GM23248 (cell line): Measurements from ENCODE around the gene CACNA2D1. TPM values are rescaled to one million over a fixed set of nuclear protein-coding genes. Genes with fewer than 3 reads are reported as not detected.

Experiments
- DNase-seq: peaks from one replicate; pipeline ENCODE4 v3.0.0-alpha.2; 2015
- H2AFZ ChIP-seq: fragments of 200-600 bp; sonication (generic); 2 replicates; pipeline ENCODE4 v1.6.1; 2016; ENCODE audit warnings: antibody characterized with exemption
- H3F3A ChIP-seq: fragments of 200-600 bp; sonication (generic); 2 replicates; pipeline ENCODE4 v1.6.1; 2016; ENCODE audit warnings: mild to moderate bottlenecking, antibody characterized with exemption, mixed run types; ENCODE audit not compliant: insufficient read depth
- H3K27ac ChIP-seq: fragments of 200-600 bp; sonication (generic); 2 replicates; pipeline ENCODE4 v1.5.1; 2016; ENCODE audit warnings: mild to moderate bottlenecking
- H3K27me3 ChIP-seq: fragments of 200-600 bp; sonication (generic); replicated peaks from 2 replicates; pipeline ENCODE4 v1.6.1; 2016; ENCODE audit warnings: mild to moderate bottlenecking; ENCODE audit not compliant: insufficient read depth
- H3K36me3 ChIP-seq: fragments of 200-600 bp; sonication (generic); 2 replicates; pipeline ENCODE4 v1.6.1; 2016; ENCODE audit warnings: low read depth, mild to moderate bottlenecking
- H3K4me1 ChIP-seq: fragments of 200-600 bp; sonication (generic); 2 replicates; pipeline ENCODE4 v1.6.1; 2016; ENCODE audit warnings: mild to moderate bottlenecking; ENCODE audit not compliant: insufficient read depth
- H3K4me2 ChIP-seq: fragments of 200-600 bp; sonication (generic); one replicate; pipeline ENCODE4 v1.6.1; 2016; ENCODE audit warnings: mild to moderate bottlenecking; ENCODE audit not compliant: unreplicated experiment
- H3K4me3 ChIP-seq: fragments of 200-600 bp; sonication (generic); 2 replicates; pipeline ENCODE4 v1.5.1; 2016; ENCODE audit warnings: mild to moderate bottlenecking
- H3K79me2 ChIP-seq: fragments of 200-600 bp; sonication (generic); 2 replicates; pipeline ENCODE4 v1.6.1; 2016; ENCODE audit warnings: mild to moderate bottlenecking; ENCODE audit not compliant: insufficient read depth
- H3K9ac ChIP-seq: fragments of 200-600 bp; sonication (generic); 2 replicates; pipeline ENCODE4 v1.6.1; 2016; ENCODE audit warnings: mild to moderate bottlenecking
- H3K9me2 ChIP-seq: fragments of 200-600 bp; sonication (generic); 2 replicates; pipeline ENCODE4 v1.6.1; 2016; ENCODE audit warnings: mixed run types, mild to moderate bottlenecking, moderate library complexity; ENCODE audit not compliant: insufficient read depth
- H3K9me3 ChIP-seq: fragments of 200-600 bp; sonication (generic); one replicate; pipeline ENCODE4 v1.6.1; 2017; ENCODE audit warnings: low read depth
- H4K20me1 ChIP-seq: fragments of 200-600 bp; sonication (generic); 2 replicates; pipeline ENCODE4 v1.6.0; 2016; ENCODE audit not compliant: insufficient read depth
- EZH2 ChIP-seq: fragments of 200-600 bp; sonication (generic); IDR thresholded peaks from 2 replicates; pipeline ENCODE4 v1.6.1; 2018; ENCODE audit warnings: antibody characterized with exemption, mild to moderate bottlenecking; ENCODE audit not compliant: insufficient read depth, poor library complexity, severe bottlenecking
- EZH2phosphoT487 ChIP-seq: fragments of 200-600 bp; sonication (generic); IDR thresholded peaks from 2 replicates; pipeline ENCODE4 v1.6.1; 2018; ENCODE audit warnings: antibody characterized with exemption, moderate library complexity, mild to moderate bottlenecking, low read depth; ENCODE audit not compliant: insufficient read depth
- WGBS, 2 experiments: methylation state at CpG; one replicate each; pipeline ENCODE4 v1.1.6; 2015 to 2017; ENCODE audit warnings: low lambda C conversion rate in 2 of 2, low coverage in 1 of 2; ENCODE audit errors: missing lambda C conversion rate in 2 of 2; 5-methylcytosine and 5-hydroxymethylcytosine counted together
- in situ Hi-C: fragments of 300-500 bp; cut with MboI; formaldehyde crosslinking; loops from 2 replicates; pipeline ENCODE4 v1.15.0; 2020
- polyA plus RNA-seq: library from polyadenylated mRNA; unstranded; fragments of >200 nt; fragmentation: Nextera tagmentation; extraction: Ambion mirVana; gene quantifications from 2 replicates; pipeline ENCODE4 v1.2.1, GENCODE V29; 2016
- total RNA-seq: library from RNA; depleted of rRNA; stranded (reverse); fragments of >200 nt; shearing (Covaris generic); gene quantifications from 2 replicates; pipeline ENCODE4 v1.2.3, GENCODE V29; 2014

Gene CACNA2D1
- total and polyA plus RNA-seq, 2 experiments from 2014 or later, result 7.7 to 21.2 TPM

DNA sequence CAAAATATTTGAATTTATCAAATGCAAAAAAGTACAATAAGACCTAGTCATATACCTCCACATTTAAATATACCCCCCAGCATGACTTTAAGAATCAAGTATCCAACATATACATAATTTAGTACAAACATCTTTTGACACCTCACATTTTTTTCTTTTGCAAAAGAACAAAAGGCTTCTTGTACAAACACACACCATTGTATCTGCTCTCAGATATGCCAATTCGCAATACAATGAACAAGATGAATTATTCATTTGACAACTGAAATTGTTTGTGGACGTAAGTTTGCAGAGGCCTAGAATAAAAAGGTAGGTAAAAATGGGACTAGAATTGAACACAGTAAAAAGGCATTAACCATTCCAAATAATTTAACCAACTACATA, 154.4 kb downstream of the CACNA2D1 start:
- no peak overlapping the region for H3K4me2 ChIP-seq
- H4K20me1 ChIP-seq, result no peaks in the 10 kb centered on the region; the same call in 1 of the 2 replicates
- H3K9ac ChIP-seq, result no peak overlapping the region
- no peaks in the 10 kb centered on the region for H3K79me2 ChIP-seq
- no peak overlapping the region for H3K27ac ChIP-seq
- 97% methylated on average over 2 of the region's 2 CpGs for WGBS, 2 experiments
- no peaks in the 10 kb centered on the region for H3K9me2 ChIP-seq
- TF ChIP-seq EZH2, result no peak
- TF ChIP-seq EZH2phosphoT487, result no peak
- H3F3A ChIP-seq, result no peaks in the 10 kb centered on the region
- no peak overlapping the region for H3K4me3 ChIP-seq
- no peak overlapping the region for H2AFZ ChIP-seq
- DNase-seq, result no peak
- no peaks in the 10 kb centered on the region for H3K36me3 ChIP-seq
- H3K9me3 ChIP-seq, result no peaks in the 10 kb centered on the region
- no peaks in the 10 kb centered on the region for H3K27me3 ChIP-seq
- H3K4me1 ChIP-seq, result peaks cover 9% of the 10 kb centered on the region
- in situ Hi-C loops, result no loop called here

DNA sequence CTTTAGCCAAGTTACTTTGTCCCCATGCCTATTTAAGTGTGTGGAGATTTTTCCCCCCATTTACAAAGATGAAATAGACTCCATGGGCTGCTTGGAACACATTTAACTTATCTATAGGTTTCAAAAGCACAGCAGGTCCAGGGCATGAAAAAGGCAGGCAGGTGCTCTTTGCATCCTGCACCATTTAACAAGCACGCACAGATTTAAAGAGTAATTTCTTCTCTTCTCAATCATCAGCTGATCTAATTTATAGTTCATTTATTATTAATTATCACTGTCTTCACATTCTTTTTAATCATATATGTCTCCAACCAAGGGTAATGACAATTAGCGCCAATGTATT, 156.8 kb downstream of the CACNA2D1 start:
- Histone ChIP-seq H3K9me2 (no peaks in the 10 kb centered on the region), H2AFZ (no peak overlapping the region), H3K36me3 (no peaks in the 10 kb centered on the region), H3K79me2 (no peaks in the 10 kb centered on the region), H3K9ac (no peak overlapping the region), H3K4me2 (no peak overlapping the region), H4K20me1 (no peaks in the 10 kb centered on the region; the same call in 1 of the 2 replicates), H3K27ac (no peak overlapping the region), H3F3A (no peaks in the 10 kb centered on the region), H3K9me3 (no peaks in the 10 kb centered on the region), H3K4me1 (0 out of 2 replicates have a peak, but pooled peaks cover 5% of the 10 kb centered on the region), H3K4me3 (no peak overlapping the region), H3K27me3 (no peaks in the 10 kb centered on the region)
- 99 to 100% methylated on average over 2 of the region's 2 CpGs for WGBS, 2 experiments
- in situ Hi-C loops, result no loop called here
- DNase-seq, result no peak
- no peak for TF ChIP-seq EZH2
- no peak for TF ChIP-seq EZH2phosphoT487

DNA sequence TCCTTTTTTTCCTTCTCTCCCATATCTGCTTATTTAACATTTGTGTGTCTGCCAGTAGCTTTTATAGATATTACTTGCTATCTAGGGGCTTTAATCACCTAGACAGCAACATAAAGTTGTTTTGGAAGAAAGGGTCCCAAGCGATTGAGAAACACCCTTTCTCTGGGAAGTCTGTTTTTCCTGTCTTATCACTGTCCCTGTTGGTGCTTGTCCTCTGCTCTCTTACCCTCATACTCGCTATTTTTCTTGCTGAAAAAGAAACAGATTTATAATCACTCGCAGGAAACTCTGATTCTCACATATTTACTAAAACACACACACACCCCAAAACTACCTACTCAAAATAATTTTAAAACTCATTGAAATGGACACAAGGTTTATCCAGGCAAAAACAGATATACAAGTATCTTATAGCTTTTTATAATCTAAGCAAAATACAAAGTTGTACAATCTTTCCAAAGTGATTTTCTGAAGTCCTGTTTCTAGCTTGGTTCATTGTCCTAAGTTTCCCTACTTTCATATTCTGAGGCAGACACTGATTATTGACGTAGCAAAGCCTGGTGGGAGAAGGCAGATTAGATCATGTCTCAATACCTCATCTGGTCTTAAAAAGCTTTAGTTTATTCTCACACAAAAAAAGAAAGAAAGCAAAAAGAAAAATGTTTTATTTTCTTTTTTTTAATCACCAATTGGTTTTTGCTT, 157.3 kb downstream of the CACNA2D1 start:
- in situ Hi-C loops, result no loop called here

DNA sequence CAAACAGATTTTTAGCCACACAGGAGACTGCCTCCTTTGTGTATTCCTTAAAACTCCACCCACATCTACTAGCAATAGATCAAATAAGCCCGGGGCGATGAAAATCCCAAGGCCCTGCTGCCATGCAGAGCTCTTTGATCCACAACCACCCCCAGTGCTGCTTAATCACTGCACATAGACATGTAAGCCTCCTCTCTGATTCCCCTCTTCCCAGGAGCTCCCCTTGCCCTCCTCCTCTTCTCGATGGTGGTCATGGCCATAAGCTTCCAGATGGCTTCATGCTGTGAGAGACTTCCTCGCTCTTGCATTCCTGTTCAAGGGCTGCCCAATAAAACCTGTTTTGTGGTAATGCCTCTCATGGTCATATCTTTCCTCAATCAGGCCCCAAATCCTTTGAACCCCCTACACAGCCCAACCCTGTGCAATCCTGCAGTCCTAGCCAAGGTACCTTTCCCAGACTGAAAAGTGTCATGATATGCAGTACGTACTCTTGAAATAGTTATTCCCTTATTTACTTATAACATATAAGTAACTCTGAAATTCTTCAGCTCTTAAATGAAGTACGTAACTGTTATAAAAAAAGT, 158.5 kb downstream of the CACNA2D1 start:
- 88 to 90% methylated on average over 6 of the region's 6 CpGs for WGBS, 2 experiments

More for the DNA sequence above, 157.3 kb downstream of the CACNA2D1 start:
- H3K79me2 ChIP-seq, result no peaks in the 10 kb centered on the region
- no peak overlapping the region for H3K4me3 ChIP-seq
- no peaks in the 10 kb centered on the region for H3K9me2 ChIP-seq
- WGBS, 2 experiments, result 96 to 97% methylated on average over 4 of the region's 4 CpGs
- 0 out of 2 replicates have a peak, but pooled peaks cover 5% of the 10 kb centered on the region for H3K4me1 ChIP-seq
- H3K27me3 ChIP-seq, result no peaks in the 10 kb centered on the region
- no peaks in the 10 kb centered on the region for H3K9me3 ChIP-seq
- TF ChIP-seq EZH2phosphoT487 (no peak), EZH2 (no peak)
- no peak for DNase-seq
- no peaks in the 10 kb centered on the region; the same call in 1 of the 2 replicates for H4K20me1 ChIP-seq
- H3K27ac ChIP-seq, result no peak overlapping the region
- H3K4me2 ChIP-seq, result no peak overlapping the region
- H3F3A ChIP-seq, result no peaks in the 10 kb centered on the region
- no peak overlapping the region for H2AFZ ChIP-seq
- H3K36me3 ChIP-seq, result no peaks in the 10 kb centered on the region
- H3K9ac ChIP-seq, result no peak overlapping the region

More for the DNA sequence above, 158.5 kb downstream of the CACNA2D1 start:
- no peak overlapping the region for H3K4me2 ChIP-seq
- H2AFZ ChIP-seq, result no peak overlapping the region
- DNase-seq, result no peak
- no peaks in the 10 kb centered on the region; the same call in 1 of the 2 replicates for H4K20me1 ChIP-seq
- H3K36me3 ChIP-seq, result no peaks in the 10 kb centered on the region
- TF ChIP-seq EZH2 (no peak), EZH2phosphoT487 (no peak)
- H3K27me3 ChIP-seq, result no peaks in the 10 kb centered on the region
- H3K4me3 ChIP-seq, result no peak overlapping the region
- no peaks in the 10 kb centered on the region for H3K9me2 ChIP-seq
- H3K9ac ChIP-seq, result no peak overlapping the region
- H3F3A ChIP-seq, result no peaks in the 10 kb centered on the region
- H3K79me2 ChIP-seq, result no peaks in the 10 kb centered on the region
- H3K9me3 ChIP-seq, result no peaks in the 10 kb centered on the region
- H3K4me1 ChIP-seq, result 0 out of 2 replicates have a peak, but pooled peaks cover 5% of the 10 kb centered on the region
- no peak overlapping the region for H3K27ac ChIP-seq
- in situ Hi-C loops, result no loop called here
